ENCODE data around the gene DHX16.
"Not testable (repeated sequence)": the region's sequence is repeated elsewhere in the genome, so short reads cannot be mapped to it uniquely, and the experiment has no call there.

DHX16 gene

GRCh38 chr6:30672445-30673253, at the start of gene DHX16:
Gene DHX16 (minus strand): TSS chr6:30673006. CDS start chr6:30672841, 165 bp downstream.
- peak; percentile 81 to 97 (median 88) for DNase-seq
- intact Hi-C loops (cut with DNase I): loop anchor here (10.0 kb wide), 1 partner anchor 212 kb away; the partner anchor contains the start of gene DDR1

GRCh38 chr6:30722025-30722279, 49.1 kb upstream of the DHX16 start:
- intact Hi-C loops (cut with DNase I): loop anchor here (1.0 kb wide), 1 partner anchor 43 kb away; no protein-coding TSS in a partner anchor
- DNase-seq: peak in 1 of 10 donors; percentile 77

- DNase-seq: peak; percentile 73 to 98 (median 86)
- intact Hi-C loops (cut with DNase I): loop anchor here (1.0 kb wide), 1 partner anchor 42 kb away; no protein-coding TSS in a partner anchor
Measured at GRCh38 chr6:30721198-30722024, 48.6 kb upstream of the DHX16 start.

GRCh38 chr6:30720738-30721197, 48.0 kb upstream of the DHX16 start:
- peak in 7 of 10 donors; percentile 41 to 91 (median 50) for DNase-seq
- intact Hi-C loops (cut with DNase I): no loop called here

- intact Hi-C loops (cut with DNase I): no loop called here
- DNase-seq: peak; percentile 95 to 99 (median 98)
Measured at GRCh38 chr6:30719791-30720737, 47.3 kb upstream of the DHX16 start, which contains the start of gene TUBB. Gene TUBB (plus strand): TSS chr6:30720352. CDS start chr6:30720507, 155 bp downstream.

- intact Hi-C loops (cut with DNase I): no loop called here
- DNase-seq: peak in 1 of 10 donors; percentile 12
Measured at GRCh38 chr6:30719356-30719755, 46.5 kb upstream of the DHX16 start.

GRCh38 chr6:30717845-30718720, 45.3 kb upstream of the DHX16 start:
- DNase-seq: not testable (repeated sequence)

GRCh38 chr6:30717129-30717844, 44.5 kb upstream of the DHX16 start, which contains the start of gene MDC1:
Gene MDC1 (minus strand): TSS chr6:30717281. CDS start chr6:30715175, 2,106 bp downstream.
- intact Hi-C loops (cut with DNase I): loop anchor here (2.0 kb wide), 1 partner anchor 70 kb away; the partner anchor contains the start of gene C6orf136

More at GRCh38 chr6:30717845-30718720, 45.3 kb upstream of the DHX16 start:
- intact Hi-C loops (cut with DNase I): loop anchor here (2.0 kb wide), 1 partner anchor 71 kb away; the partner anchor contains the start of gene C6orf136

GRCh38 chr6:30716879-30717128, 44.0 kb upstream of the DHX16 start:
- intact Hi-C loops (cut with DNase I): loop anchor here (2.0 kb wide), 1 partner anchor 70 kb away; the partner anchor contains the start of gene C6orf136
- no peak for DNase-seq

More at GRCh38 chr6:30717129-30717844, 44.5 kb upstream of the DHX16 start, which contains the start of gene MDC1:
- peak; percentile 98 to 100 (median 100) for DNase-seq

- DNase-seq: no peak
- intact Hi-C loops (cut with DNase I): no loop called here
Measured at GRCh38 chr6:30714263-30714662, 41.5 kb upstream of the DHX16 start.

GRCh38 chr6:30712441-30712945, 39.7 kb upstream of the DHX16 start:
- DNase-seq: no peak
- intact Hi-C loops (cut with DNase I): no loop called here

GRCh38 chr6:30711758-30712380, 39.1 kb upstream of the DHX16 start:
- DNase-seq: no peak
- intact Hi-C loops (cut with DNase I): no loop called here

- no peak for DNase-seq
- intact Hi-C loops (cut with DNase I): no loop called here
Measured at GRCh38 chr6:30709101-30709868, 36.5 kb upstream of the DHX16 start.

GRCh38 chr6:30707281-30707850, 34.6 kb upstream of the DHX16 start:
- DNase-seq: no peak
- intact Hi-C loops (cut with DNase I): no loop called here

- intact Hi-C loops (cut with DNase I): no loop called here
- no peak for DNase-seq
Measured at GRCh38 chr6:30705620-30706019, 32.8 kb upstream of the DHX16 start.

- no peak for DNase-seq
- intact Hi-C loops (cut with DNase I): no loop called here
Measured at GRCh38 chr6:30703821-30704220, 31.0 kb upstream of the DHX16 start.
